Chondrocyte (in vitro differentiated cells): ENCODE data around the gene GRIK2. TPM values are rescaled to one million over a fixed set of nuclear protein-coding genes. Genes with fewer than 3 reads are reported as not detected.
A peak's percentile ranks its signal among the peaks of the same experiment; 100 is the strongest.

Experiments used
- DNase-seq: peaks from one replicate; pipeline ENCODE4 v3.0.0; 2021; ENCODE audit warnings: mixed read lengths, low spot score
- H3K27ac Mint-ChIP-seq: one replicate; pipeline ENCODE4 v1.8.0; 2021; ENCODE audit warnings: mild to moderate bottlenecking, moderate library complexity, mixed read lengths; ENCODE audit not compliant: unreplicated experiment
- H3K27me3 Mint-ChIP-seq: 2 replicates; pipeline ENCODE4 v1.8.0; 2021; ENCODE audit warnings: low read depth, mixed read lengths
- H3K36me3 Mint-ChIP-seq: 2 replicates; pipeline ENCODE4 v1.8.0; 2021; ENCODE audit warnings: low read depth, mixed read lengths
- H3K4me1 Mint-ChIP-seq: 2 replicates; pipeline ENCODE4 v1.8.0; 2021; ENCODE audit warnings: low read depth, mild to moderate bottlenecking, mixed read lengths
- H3K4me3 Mint-ChIP-seq: one replicate; pipeline ENCODE4 v1.8.0; 2021; ENCODE audit warnings: mild to moderate bottlenecking, moderate library complexity, mixed read lengths; ENCODE audit not compliant: unreplicated experiment
- H3K9me3 Mint-ChIP-seq: 2 replicates; pipeline ENCODE4 v1.8.0; 2021; ENCODE audit warnings: low read depth, mixed read lengths
- CTCF ChIP-seq: fragments of 200-600 bp; sonication (generic); IDR thresholded peaks from 2 replicates; pipeline ENCODE4 v1.5.0; 2021; ENCODE audit warnings: antibody characterized with exemption, mild to moderate bottlenecking, moderate library complexity
- total RNA-seq: library from RNA; stranded (reverse); gene quantifications from 3 replicates; pipeline ENCODE4 v1.2.1, GENCODE V29; 2021

GRIK2 gene
- total RNA-seq, 1 donor from 2014 or later, result 8.2 TPM

- H3K4me1 Mint-ChIP-seq, result no peaks in the 10 kb centered on the region
- H3K27me3 Mint-ChIP-seq, result no peaks in the 10 kb centered on the region
- no peaks in the 10 kb centered on the region for H3K36me3 Mint-ChIP-seq
- DNase-seq, result no peak
- no peak overlapping the region for H3K27ac Mint-ChIP-seq
- H3K4me3 Mint-ChIP-seq, result no peak overlapping the region
- TF ChIP-seq CTCF, result no peak
- no peaks in the 10 kb centered on the region for H3K9me3 Mint-ChIP-seq
These were observed 128.7 kb downstream of the GRIK2 start for GRCh38 chr6:101522254-101522653.

- no peak overlapping the region for H3K27ac Mint-ChIP-seq
- no peak for DNase-seq
- H3K36me3 Mint-ChIP-seq, result no peaks in the 10 kb centered on the region
- H3K4me3 Mint-ChIP-seq, result no peak overlapping the region
- no peaks in the 10 kb centered on the region for H3K4me1 Mint-ChIP-seq
- no peaks in the 10 kb centered on the region for H3K27me3 Mint-ChIP-seq
- peaks cover 2% of the 10 kb centered on the region for H3K9me3 Mint-ChIP-seq
- TF ChIP-seq CTCF, result no peak
These were observed 134.0 kb downstream of the GRIK2 start for GRCh38 chr6:101527467-101527866.

GRCh38 chr6:101528801-101529200 is 135.3 kb downstream of the GRIK2 start:
- DNase-seq, result no peak

GRCh38 chr6:101531538-101531937 is 138.0 kb downstream of the GRIK2 start:
- Mint-ChIP-seq H3K27me3 (no peaks in the 10 kb centered on the region), H3K9me3 (peaks cover 2% of the 10 kb centered on the region), H3K36me3 (no peaks in the 10 kb centered on the region), H3K27ac (no peak overlapping the region), H3K4me3 (no peak overlapping the region), H3K4me1 (peaks cover 19% of the 10 kb centered on the region)
- no peak for TF ChIP-seq CTCF
- no peak for DNase-seq

More at GRCh38 chr6:101528801-101529200, 135.3 kb downstream of the GRIK2 start:
- H3K27me3 Mint-ChIP-seq, result no peaks in the 10 kb centered on the region
- no peak overlapping the region for H3K4me3 Mint-ChIP-seq
- H3K9me3 Mint-ChIP-seq, result peaks cover 2% of the 10 kb centered on the region
- TF ChIP-seq CTCF, result no peak
- no peak overlapping the region for H3K27ac Mint-ChIP-seq
- H3K4me1 Mint-ChIP-seq, result peaks cover 1% of the 10 kb centered on the region
- no peaks in the 10 kb centered on the region for H3K36me3 Mint-ChIP-seq

GRCh38 chr6:101534386-101534785 is 140.9 kb downstream of the GRIK2 start:
- Mint-ChIP-seq H3K4me3 (no peak overlapping the region), H3K27ac (peak overlapping the region; percentile 94), H3K36me3 (no peaks in the 10 kb centered on the region), H3K9me3 (peaks cover 2% of the 10 kb centered on the region), H3K4me1 (peaks cover 36% of the 10 kb centered on the region), H3K27me3 (no peaks in the 10 kb centered on the region)
- no peak for TF ChIP-seq CTCF
- no peak for DNase-seq
